ENCODE measurements around the gene CCR7. TPM values are rescaled to one million over a fixed set of nuclear protein-coding genes. Genes with fewer than 3 reads are reported as not detected.
A peak's percentile ranks its signal among the peaks of the same experiment; 100 is the strongest.

Gene CCR7
- total and polyA plus RNA-seq, 2 of the 13 experiments (the other 11 are each of a cell fraction or from before 2014, with no cell fraction given) = 0.04 to 0.53 TPM

DNA sequence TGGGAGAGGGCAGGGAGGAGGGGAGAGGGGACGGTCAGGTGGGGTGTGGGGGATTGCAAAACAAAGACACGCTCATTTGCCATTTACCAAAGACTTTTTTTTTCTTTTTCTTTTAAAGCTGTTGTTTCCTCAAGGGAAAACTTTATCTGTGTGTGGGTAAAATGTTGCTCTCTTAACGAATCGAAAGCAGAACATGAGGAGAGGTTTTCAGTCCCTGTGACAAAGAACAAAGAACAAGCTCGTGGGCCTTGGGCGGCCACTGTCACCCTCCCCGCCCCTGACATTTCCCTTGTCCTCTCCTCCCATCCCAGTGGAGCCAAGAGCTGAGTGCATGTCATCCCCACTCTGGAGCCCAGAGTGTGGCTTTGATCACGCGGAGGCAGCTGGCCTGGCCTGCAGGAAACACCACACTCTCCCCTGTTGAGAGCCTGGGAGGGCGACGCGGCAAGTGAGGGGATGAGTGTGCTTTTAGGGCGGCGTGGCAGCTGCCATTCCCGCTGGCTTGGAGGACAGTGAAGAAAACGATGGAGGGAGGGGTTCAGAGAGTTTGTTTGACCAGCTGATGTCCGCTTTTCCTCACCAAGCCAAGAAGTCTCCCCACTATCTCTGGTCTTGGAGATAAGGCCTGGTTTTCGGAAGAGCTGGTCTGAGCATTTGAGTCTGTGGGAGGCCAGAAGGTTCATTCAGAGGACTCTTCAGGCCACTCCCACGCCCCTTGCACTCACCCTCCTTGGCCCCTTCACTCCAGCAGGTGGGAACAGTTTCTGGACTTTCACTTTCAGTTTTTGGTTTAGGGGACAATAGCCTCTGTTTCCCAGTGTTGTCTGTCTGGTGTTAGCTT is 11.4 kb downstream of the CCR7 start (continued):
- TF ChIP-seq, protein P1, sequence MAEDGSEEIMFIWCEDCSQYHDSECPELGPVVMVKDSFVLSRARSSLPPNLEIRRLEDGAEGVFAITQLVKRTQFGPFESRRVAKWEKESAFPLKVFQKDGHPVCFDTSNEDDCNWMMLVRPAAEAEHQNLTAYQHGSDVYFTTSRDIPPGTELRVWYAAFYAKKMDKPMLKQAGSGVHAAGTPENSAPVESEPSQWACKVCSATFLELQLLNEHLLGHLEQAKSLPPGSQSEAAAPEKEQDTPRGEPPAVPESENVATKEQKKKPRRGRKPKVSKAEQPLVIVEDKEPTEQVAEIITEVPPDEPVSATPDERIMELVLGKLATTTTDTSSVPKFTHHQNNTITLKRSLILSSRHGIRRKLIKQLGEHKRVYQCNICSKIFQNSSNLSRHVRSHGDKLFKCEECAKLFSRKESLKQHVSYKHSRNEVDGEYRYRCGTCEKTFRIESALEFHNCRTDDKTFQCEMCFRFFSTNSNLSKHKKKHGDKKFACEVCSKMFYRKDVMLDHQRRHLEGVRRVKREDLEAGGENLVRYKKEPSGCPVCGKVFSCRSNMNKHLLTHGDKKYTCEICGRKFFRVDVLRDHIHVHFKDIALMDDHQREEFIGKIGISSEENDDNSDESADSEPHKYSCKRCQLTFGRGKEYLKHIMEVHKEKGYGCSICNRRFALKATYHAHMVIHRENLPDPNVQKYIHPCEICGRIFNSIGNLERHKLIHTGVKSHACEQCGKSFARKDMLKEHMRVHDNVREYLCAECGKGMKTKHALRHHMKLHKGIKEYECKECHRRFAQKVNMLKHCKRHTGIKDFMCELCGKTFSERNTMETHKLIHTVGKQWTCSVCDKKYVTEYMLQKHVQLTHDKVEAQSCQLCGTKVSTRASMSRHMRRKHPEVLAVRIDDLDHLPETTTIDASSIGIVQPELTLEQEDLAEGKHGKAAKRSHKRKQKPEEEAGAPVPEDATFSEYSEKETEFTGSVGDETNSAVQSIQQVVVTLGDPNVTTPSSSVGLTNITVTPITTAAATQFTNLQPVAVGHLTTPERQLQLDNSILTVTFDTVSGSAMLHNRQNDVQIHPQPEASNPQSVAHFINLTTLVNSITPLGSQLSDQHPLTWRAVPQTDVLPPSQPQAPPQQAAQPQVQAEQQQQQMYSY (CRISPR knock-in tag; IDR thresholded peaks at IDR 0.05) = no peak
- TF ChIP-seq, protein P2, sequence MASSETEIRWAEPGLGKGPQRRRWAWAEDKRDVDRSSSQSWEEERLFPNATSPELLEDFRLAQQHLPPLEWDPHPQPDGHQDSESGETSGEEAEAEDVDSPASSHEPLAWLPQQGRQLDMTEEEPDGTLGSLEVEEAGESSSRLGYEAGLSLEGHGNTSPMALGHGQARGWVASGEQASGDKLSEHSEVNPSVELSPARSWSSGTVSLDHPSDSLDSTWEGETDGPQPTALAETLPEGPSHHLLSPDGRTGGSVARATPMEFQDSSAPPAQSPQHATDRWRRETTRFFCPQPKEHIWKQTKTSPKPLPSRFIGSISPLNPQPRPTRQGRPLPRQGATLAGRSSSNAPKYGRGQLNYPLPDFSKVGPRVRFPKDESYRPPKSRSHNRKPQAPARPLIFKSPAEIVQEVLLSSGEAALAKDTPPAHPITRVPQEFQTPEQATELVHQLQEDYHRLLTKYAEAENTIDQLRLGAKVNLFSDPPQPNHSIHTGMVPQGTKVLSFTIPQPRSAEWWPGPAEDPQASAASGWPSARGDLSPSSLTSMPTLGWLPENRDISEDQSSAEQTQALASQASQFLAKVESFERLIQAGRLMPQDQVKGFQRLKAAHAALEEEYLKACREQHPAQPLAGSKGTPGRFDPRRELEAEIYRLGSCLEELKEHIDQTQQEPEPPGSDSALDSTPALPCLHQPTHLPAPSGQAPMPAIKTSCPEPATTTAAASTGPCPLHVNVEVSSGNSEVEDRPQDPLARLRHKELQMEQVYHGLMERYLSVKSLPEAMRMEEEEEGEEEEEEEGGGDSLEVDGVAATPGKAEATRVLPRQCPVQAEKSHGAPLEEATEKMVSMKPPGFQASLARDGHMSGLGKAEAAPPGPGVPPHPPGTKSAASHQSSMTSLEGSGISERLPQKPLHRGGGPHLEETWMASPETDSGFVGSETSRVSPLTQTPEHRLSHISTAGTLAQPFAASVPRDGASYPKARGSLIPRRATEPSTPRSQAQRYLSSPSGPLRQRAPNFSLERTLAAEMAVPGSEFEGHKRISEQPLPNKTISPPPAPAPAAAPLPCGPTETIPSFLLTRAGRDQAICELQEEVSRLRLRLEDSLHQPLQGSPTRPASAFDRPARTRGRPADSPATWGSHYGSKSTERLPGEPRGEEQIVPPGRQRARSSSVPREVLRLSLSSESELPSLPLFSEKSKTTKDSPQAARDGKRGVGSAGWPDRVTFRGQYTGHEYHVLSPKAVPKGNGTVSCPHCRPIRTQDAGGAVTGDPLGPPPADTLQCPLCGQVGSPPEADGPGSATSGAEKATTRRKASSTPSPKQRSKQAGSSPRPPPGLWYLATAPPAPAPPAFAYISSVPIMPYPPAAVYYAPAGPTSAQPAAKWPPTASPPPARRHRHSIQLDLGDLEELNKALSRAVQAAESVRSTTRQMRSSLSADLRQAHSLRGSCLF (CRISPR knock-in tag; IDR thresholded peaks at IDR 0.05; ENCODE audit: borderline replicate concordance) = no peak
- TF ChIP-seq, protein P3, sequence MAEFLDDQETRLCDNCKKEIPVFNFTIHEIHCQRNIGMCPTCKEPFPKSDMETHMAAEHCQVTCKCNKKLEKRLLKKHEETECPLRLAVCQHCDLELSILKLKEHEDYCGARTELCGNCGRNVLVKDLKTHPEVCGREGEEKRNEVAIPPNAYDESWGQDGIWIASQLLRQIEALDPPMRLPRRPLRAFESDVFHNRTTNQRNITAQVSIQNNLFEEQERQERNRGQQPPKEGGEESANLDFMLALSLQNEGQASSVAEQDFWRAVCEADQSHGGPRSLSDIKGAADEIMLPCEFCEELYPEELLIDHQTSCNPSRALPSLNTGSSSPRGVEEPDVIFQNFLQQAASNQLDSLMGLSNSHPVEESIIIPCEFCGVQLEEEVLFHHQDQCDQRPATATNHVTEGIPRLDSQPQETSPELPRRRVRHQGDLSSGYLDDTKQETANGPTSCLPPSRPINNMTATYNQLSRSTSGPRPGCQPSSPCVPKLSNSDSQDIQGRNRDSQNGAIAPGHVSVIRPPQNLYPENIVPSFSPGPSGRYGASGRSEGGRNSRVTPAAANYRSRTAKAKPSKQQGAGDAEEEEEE (CRISPR knock-in tag; IDR thresholded peaks at IDR 0.05; ENCODE audit: borderline replicate concordance) = no peak
- TF ChIP-seq ZNF652 (CRISPR knock-in tag; IDR thresholded peaks at IDR 0.05; ENCODE audit: borderline replicate concordance, low read depth) = no peak
- no peak for TF ChIP-seq ZNF205 (CRISPR knock-in tag; IDR thresholded peaks at IDR 0.05)
- no peak for TF ChIP-seq SMAD9 (CRISPR knock-in tag; IDR thresholded peaks at IDR 0.05)
- TF ChIP-seq ZNF460 (CRISPR knock-in tag; IDR thresholded peaks at IDR 0.05; ENCODE audit: borderline replicate concordance) = no peak
- no peak for TF ChIP-seq TBP (CRISPR knock-in tag; IDR thresholded peaks at IDR 0.05)
- TF ChIP-seq ZNF136 (CRISPR knock-in tag; IDR thresholded peaks at IDR 0.05; ENCODE audit: low read depth) = no peak
- TF ChIP-seq ZNF160 (CRISPR knock-in tag; IDR thresholded peaks at IDR 0.05) = no peak
- no peak for TF ChIP-seq CCAR2 (optimal IDR thresholded peaks at IDR 0.05; ENCODE audit: low read depth, low read length)
- TF ChIP-seq, protein P4, sequence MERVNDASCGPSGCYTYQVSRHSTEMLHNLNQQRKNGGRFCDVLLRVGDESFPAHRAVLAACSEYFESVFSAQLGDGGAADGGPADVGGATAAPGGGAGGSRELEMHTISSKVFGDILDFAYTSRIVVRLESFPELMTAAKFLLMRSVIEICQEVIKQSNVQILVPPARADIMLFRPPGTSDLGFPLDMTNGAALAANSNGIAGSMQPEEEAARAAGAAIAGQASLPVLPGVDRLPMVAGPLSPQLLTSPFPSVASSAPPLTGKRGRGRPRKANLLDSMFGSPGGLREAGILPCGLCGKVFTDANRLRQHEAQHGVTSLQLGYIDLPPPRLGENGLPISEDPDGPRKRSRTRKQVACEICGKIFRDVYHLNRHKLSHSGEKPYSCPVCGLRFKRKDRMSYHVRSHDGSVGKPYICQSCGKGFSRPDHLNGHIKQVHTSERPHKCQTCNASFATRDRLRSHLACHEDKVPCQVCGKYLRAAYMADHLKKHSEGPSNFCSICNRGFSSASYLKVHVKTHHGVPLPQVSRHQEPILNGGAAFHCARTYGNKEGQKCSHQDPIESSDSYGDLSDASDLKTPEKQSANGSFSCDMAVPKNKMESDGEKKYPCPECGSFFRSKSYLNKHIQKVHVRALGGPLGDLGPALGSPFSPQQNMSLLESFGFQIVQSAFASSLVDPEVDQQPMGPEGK (CRISPR knock-in tag; IDR thresholded peaks at IDR 0.05) = no peak; the same call in 1 of the 2 replicates
- TF ChIP-seq, protein P5, sequence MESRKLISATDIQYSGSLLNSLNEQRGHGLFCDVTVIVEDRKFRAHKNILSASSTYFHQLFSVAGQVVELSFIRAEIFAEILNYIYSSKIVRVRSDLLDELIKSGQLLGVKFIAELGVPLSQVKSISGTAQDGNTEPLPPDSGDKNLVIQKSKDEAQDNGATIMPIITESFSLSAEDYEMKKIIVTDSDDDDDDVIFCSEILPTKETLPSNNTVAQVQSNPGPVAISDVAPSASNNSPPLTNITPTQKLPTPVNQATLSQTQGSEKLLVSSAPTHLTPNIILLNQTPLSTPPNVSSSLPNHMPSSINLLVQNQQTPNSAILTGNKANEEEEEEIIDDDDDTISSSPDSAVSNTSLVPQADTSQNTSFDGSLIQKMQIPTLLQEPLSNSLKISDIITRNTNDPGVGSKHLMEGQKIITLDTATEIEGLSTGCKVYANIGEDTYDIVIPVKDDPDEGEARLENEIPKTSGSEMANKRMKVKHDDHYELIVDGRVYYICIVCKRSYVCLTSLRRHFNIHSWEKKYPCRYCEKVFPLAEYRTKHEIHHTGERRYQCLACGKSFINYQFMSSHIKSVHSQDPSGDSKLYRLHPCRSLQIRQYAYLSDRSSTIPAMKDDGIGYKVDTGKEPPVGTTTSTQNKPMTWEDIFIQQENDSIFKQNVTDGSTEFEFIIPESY (CRISPR knock-in tag; IDR thresholded peaks at IDR 0.05) = peak; percentile 92
